GM19324 (cell line): Measurements from ENCODE around the gene EYA3.
A peak's percentile ranks its signal among the peaks of the same experiment; 100 is the strongest.

Experiments
- ATAC-seq: cut with Tn5 transposase; IDR thresholded peaks from one replicate; pipeline ENCODE4 v1.9.1; 2021; ENCODE audit warnings: mild to moderate bottlenecking, moderate library complexity; ENCODE audit not compliant: unreplicated experiment, low FRiP score

The EYA3 gene

DNA sequence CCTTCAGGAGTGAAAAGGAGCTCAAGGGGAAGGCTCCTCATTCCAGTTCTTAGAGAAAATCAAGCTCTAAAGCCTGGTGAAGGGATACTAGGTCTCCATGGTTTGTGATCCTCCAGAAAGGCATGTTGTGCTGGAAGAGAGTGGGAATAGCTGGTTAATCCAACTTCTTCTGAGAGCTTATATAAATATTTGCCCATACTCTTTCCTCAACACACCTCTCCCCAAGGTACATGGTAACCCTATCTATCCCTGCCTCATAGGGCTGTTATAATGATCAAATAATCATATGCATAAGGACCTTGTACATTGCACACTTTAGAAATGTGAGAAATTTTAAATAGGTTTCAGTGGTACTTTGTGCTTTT is 114.0 kb downstream of the EYA3 start:
- no peak for ATAC-seq

DNA sequence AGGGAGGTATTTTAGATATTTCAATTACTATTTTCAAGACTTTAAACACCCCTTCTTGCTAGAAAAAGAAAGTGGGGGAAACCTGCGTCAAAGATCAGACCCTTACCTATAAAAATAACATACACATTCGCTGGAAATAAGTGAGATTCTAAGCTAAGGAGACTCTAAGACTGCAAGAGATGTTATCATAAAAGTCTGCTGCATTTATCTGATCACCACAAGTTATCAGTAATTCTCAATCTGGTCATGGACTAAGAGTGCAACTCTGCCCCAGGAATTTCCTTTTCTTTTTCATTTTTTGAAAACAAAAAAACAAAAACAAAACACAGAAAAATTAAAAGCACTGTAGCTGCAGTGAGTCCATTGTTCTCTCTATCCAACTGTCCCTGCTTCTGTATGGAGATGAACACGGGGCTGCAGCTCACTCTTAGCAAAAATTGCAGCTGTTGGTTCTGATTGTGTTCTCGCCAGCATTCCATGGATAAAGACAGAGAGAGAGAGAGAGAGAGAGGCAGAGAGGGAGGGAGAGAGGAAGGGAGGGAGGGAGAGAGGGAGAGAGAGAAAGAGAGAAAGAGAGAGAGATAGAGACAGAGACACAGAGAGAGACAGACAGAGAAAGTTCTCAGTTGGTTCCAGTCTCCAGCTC is 114.5 kb downstream of the EYA3 start:
- no peak for ATAC-seq

DNA sequence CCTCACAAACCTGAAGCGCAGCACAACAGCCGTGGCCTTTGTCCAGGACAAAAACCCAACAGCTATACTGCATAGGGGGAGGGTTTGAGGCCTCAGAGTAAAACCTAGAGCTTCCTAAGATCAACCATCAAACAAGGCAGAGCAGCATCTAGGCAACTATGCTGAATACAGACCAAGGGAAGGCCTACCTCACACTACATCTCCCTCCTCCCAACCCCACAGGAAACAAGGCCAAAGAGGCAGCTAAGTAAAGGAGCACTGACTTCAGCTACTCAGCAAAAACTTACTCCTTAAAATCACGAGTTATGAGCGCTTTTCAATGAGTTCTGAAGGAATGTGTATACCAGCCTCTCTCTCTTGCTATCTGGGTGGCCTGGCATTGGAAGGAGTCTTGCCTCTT is 116.3 kb downstream of the EYA3 start:
- ATAC-seq, result no peak

DNA sequence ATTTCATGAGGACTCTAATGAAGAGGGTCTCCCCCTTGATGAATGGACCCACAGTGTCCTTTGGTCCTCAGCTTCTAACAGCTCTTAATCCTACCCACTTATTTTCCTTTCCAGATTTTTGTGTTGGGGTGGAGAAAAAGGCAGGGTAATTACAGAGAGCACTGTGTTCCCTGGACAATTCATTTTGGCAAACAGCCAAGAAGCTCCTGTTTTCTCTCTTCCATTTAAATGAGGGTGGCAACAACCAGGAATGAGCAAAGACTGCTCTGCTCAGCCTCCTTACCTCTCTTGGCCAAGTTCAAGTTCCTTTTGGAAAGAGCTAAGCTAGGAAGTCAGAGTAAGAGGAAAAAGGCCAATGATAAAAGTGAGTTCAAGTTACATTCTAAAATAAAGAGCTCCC is 116.7 kb downstream of the EYA3 start:
- no peak for ATAC-seq

DNA sequence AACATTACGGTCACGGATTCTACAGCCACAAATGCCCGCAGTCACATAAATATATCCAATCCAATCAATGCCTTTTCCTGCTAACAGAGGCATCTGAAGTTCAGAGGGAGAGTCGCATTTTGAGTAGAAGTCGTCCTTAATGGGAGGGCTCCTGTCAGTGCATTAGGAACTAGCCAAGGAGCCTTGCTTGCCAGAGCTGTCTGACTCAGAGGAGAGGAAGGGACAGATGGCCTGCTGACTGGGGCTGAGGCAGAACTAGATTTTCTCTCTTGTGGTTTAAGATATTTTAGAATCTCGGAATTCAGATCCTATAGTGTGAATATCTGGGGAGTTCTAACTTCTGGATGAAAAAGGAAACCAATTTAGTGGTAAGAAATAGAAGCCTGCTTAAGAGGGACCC is 118.0 kb downstream of the EYA3 start:
- ATAC-seq, result no peak

DNA sequence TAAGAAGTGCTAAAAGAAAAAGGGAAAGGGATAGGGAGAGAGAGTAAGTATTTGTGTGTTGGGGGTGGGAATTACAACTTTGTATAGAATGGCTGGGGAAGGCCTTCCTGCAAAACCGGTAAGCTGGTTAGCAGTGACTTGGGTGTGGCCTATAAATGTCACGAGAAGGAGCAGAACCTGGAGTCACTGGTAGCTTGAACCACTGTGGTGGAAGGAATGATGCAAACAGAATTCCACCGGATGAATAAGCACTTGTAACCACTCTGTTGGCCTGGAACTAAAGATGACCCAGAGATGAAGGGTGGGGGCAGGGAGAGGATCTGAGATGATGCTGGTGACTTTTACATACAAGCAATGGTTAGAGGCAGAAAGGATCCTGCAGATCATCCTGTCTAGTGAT is 119.7 kb downstream of the EYA3 start:
- no peak for ATAC-seq

DNA sequence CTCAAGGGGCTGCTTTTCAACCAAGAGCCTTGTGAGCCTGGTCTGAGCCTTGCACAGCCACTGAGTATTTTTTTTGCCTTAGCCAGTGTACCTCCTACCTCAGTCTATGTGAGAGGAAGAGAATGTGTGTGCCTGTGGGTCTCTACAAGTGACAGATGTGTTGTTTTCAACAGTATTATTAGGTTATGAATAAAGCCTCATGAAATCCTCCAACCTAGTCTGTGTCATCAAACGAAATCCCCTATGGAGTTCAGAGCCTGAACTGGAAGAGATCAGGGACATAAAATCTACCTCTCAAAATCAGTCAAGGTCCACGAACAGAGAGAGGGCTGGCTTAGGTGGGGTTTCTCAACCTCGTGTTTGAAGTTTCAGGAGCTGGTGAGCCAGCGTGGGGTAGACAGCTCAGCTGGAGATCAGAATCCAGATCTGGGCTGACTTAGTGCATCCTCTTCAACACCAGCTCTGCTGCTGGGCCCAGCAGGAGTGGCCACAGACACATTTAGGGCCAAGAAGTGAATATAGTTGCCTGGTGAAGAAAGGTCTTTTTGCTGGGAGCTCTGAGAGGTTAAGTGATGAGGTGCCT is 120.4 kb downstream of the EYA3 start:
- ATAC-seq, result no peak

DNA sequence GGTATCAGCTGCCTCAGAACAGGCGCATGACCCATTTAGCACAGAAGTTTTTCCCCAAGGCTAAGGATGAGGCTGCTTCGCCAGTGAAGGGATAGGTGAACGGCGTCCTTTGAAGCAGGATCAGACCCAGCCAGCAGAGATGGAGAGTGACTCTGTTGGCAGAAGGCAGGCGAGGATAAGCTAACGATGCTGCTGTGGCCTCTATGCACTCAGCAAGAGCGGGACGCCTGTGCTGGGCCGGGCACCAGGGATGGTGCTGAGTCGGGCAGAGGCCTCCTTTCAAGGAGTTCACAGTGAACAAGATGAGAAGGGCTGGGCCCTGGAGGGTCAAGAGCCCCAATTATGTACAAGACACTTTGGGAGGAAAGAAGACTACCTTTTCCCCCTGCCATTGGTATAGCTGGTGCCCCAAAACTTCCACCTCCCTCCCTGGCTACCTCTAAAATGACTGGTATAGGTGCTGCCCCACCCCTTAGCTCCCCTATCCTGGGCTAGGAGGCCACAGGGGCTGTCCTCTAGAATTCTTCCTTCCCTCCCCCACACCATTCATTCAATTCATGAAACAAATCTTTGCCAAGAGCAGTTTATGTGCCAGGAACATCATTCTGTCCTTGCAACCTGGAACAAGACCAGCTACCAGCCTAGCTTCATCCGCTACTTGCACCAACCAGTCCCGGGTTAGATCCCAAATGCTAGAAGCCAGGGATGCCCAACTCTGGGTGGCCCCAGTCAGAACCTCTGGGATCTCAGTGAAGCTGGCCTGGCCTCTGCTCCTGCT is 121.1 kb downstream of the EYA3 start:
- ATAC-seq, result no peak

DNA sequence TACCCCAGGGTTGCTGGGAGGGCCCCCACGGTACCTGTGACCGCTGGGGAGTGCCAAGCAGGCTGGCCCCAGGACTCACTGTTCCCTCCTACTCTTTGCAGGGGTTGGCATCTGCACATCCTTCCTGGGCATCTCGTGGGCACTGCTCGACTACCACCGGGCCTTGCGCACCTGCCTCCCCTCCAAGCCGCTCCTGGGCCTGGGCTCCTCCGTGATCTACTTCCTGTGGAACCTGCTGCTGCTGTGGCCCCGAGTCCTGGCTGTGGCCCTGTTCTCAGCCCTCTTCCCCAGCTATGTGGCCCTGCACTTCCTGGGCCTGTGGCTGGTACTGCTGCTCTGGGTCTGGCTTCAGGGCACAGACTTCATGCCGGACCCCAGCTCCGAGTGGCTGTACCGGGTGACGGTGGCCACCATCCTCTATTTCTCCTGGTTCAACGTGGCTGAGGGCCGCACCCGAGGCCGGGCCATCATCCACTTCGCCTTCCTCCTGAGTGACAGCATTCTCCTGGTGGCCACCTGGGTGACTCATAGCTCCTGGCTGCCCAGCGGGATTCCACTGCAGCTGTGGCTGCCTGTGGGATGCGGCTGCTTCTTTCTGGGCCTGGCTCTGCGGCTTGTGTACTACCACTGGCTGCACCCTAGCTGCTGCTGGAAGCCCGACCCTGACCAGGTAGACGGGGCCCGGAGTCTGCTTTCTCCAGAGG is 121.9 kb downstream of the EYA3 start:
- no peak for ATAC-seq

DNA sequence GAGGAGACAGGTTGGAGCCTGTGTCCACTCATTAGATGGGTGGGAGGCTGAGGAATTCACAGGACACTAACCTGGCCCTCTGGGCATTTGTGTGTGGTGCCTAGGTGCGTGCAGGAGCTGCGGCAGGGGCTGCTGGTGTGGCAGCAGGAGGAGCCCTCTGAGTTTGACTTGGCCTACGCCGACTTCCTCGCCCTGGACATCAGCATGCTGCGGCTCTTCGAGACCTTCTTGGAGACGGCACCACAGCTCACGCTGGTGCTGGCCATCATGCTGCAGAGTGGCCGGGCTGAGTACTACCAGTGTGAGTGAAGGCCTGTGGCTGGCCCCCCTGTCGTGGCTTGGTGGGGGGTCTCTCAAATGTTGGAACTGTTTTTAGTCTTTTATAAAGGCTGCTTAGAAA is 125.0 kb downstream of the EYA3 start:
- no peak for ATAC-seq

DNA sequence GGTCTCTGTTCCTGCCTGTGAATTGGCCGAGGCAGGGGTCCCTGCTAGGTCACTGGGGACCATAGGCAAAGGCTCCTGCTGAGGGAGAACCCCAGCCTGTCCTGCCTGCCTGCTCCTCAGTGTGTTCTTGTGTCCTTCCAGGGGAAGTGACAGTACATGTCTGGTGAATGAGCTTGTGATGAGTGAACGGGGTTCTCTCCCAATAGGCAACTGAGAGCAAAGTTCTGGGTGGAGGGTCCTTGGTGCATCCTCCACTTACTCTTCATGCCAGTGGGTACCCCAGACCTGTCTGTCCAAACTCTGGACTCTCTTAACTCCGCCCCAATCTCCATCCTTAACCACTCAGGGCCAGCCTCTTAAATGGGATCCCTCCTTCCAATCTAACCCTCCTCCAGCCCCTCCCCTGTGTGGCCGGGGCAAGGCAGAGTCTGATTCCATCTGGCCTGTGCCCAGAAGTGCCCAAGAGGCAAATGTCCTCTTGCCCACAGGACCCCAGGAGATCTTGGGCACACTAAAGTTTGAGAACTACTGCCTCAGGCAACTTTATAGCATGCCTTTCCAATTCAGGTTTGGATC is 126.7 kb downstream of the EYA3 start:
- no peak for ATAC-seq

DNA sequence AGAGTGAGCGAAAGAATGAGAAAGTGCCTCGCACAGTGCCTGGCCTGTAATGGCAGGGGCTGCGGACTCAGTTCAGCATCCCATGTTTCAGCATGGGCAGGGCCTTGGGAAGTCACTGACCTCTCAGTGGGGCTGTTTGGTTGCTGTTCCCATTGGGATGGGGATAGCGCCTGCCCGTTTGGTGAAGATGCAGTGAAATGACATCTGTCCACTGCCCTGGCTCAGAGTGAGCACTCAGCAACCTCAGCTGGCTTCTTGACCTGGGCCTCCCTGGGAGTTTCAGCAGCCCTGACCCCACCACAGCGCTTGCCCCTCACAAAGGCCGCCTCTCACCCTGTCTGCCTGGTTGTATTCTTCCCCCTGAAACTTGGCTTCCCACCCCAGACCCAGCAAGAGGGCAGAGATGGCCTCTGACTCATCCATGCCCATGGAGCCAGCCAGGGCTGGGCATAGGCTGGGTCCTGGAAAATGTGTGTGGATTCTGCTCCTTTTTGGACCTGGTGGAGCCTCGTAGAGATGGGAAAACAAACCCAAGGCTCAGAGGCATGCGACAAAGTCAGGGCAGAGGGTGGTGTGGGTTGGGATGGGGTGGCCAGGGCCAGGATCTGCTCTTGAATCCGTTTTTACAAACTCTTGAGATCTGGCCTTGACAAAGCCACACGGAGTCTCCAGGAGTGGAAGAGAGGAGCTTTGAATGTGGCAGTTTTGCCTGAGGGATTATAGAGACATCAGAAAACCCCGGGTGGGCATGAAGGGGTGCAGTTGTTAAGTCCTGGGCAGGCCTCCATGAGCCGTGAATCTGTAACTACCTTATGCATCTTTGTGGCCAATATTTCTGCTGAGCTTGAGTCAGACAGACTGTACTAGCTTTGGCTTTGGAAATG is 127.4 kb downstream of the EYA3 start:
- no peak for ATAC-seq

DNA sequence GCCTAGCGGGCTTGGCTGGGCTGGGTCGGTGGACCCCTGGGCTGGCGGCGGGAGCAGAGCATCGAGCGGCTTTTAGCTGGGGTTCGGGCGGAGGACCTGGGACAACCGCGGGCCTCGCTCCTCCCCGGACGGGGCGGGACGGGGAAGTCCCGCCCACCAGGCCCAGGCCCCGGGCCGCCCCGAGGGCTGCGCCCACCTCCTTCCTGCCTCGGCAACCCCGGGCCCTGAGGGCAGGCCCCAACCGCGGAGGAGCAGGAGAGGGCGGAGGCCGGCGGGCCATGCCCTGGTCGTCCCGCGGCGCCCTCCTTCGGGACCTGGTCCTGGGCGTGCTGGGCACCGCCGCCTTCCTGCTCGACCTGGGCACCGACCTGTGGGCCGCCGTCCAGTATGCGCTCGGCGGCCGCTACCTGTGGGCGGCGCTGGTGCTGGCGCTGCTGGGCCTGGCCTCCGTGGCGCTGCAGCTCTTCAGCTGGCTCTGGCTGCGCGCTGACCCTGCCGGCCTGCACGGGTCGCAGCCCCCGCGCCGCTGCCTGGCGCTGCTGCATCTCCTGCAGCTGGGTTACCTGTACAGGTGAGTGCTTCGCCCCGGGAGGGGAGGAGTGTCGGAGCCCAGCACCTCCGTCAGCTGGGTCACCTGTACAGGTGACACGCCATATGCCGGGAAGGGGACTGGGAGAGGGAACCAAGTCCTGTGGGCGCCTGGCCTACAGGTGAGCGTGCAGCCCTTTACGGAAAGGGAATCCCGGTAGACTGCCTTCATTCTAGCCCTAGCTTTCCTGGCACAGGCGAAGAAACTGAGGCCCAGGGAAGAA is 128.4 kb downstream of the EYA3 start, which contains the start of gene XKR8:
XKR8 (plus strand) TSS at position 182 of the 812 bp plus-strand sequence; CDS start at position 279, 97 bp downstream.
- ATAC-seq, result peak; percentile 83

DNA sequence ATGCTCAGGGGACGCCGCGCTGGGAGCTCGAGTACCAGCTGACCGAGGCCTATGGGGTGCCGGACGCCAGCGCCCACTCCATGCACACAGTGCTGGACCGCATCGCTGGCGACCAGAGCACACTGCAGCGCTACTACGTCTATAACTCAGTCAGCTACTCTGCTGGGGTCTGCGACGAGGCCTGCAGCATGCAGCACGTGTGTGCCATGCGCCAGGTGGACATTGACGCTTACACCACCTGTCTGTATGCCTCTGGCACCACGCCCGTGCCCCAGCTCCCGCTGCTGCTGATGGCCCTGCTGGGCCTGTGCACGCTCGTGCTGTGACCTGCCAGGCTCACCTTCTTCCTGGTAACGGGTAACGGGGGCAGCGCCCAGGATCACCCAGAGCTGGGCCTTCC is 129.9 kb downstream of the EYA3 start:
- no peak for ATAC-seq

DNA sequence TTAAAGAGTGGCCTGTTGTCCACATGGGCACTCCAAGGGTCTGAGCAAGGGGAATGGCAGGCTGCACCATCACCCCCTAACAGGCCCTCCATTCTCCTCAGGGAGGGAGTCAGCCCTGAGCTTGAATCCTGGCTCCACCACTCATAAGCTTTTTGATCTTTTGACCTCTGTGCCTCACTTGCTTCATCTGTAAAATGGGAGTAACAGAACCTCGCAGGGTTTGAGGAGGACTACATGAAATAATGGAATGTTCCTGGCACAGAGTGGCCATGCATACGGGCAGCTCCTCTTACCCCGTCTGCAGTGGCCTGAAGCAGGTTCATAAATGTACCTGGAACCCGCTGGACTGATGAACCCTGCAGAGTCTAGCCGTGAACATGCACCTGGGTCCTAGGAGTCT is 130.8 kb downstream of the EYA3 start:
- no peak for ATAC-seq

DNA sequence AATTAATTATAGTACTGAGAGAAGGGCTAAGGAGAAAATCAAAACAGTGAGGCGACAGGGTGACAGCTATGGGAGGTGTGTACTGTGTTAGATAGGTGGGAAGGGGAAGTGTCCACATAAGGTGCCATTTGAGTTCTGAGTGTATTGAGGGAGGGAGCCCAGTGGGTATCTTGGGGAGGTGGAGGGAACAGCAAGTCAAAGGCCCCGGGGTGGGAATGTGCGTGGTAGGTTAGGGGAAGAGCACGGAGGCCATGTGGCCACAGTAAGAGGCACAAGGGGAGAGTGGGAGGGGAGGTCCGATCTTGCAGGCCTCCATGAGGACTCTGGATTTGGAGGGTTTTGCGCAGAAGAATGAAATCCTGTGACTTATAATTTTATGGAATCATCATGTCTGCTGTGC is 131.6 kb downstream of the EYA3 start:
- ATAC-seq, result no peak

DNA sequence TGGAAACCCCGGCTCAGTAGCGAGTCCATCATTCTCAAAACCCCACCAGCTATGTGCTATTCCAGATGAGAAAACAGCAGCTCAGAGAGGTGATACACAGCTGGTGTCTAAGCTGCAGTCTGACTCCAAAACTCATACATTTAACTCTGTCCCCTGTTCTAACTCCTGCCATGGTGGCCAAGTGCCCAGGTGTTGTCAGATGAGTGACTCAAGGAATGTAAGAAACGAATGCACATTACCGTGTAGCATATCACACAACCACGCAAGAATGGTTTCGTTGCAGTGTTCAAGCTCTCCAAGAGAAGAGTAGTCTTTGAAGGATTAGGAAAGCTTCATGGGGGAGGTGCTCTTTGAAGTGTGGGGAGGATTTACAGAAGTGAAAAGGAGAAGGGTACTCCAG is 133.3 kb downstream of the EYA3 start:
- ATAC-seq, result no peak

DNA sequence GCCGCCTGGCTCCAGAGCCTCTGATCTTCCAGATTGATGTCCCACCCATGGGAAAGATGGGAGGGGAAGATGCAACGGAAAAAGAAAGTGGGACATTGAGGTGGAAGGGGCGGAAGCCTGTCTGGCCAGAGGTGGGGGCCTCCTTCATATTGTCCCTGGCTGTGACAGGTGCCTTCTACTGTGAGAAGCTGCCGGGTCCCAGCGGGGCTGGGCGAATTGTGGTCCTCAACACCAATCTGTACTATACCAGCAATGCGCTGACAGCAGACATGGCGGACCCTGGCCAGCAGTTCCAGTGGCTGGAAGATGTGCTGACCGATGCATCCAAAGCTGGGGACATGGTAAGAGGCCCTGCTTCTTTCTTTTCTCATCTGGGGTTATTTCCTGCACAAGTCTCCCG is 134.2 kb downstream of the EYA3 start:
- no peak for ATAC-seq

DNA sequence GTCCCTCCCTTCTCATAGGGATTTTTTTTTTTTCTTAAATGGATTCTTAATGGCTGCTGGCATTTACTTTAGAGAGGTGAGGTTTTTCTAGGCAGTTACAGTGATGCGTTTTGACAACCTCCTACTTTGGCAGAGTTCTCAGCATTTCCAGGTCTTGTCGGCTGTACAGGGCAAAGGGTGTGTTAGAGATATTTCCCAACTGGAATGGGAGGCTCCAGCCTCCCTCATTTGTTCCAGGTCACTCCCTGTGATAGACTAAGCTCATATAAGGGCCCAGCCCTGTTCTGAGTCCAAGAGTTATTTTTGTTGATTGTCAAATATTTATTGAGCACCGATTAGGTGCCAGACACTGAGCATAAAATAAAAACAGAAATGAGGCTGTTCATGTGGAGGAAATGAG is 136.3 kb downstream of the EYA3 start:
- no peak for ATAC-seq
